WERI-Rb-1 (cell line): ENCODE data around the gene GYPA.

Source experiments
- DNase-seq: peaks from one replicate; pipeline ENCODE4 v3.0.0-alpha.2; 2020
- H3K27ac ChIP-seq: fragments of 250-450 bp; sonication (Bioruptor Pico); 2 replicates; pipeline ENCODE4 v1.5.1; 2020; ENCODE audit warnings: mild to moderate bottlenecking, moderate library complexity
- H3K27me3 ChIP-seq: fragments of 250-450 bp; sonication (Bioruptor Pico); 2 replicates; pipeline ENCODE4 v1.5.1; 2021; ENCODE audit warnings: mild to moderate bottlenecking, low read depth, moderate library complexity; ENCODE audit not compliant: insufficient read depth, severe bottlenecking
- H3K36me3 ChIP-seq: fragments of 250-450 bp; sonication (Bioruptor Pico); 2 replicates; pipeline ENCODE4 v1.5.1; 2020; ENCODE audit warnings: mild to moderate bottlenecking, moderate library complexity
- H3K4me3 ChIP-seq: 2 replicates; pipeline ENCODE4 v1.5.1; 2011; ENCODE audit warnings: low read depth, mild to moderate bottlenecking, control low read depth, low read length
- H3K9me3 ChIP-seq: fragments of 250-450 bp; sonication (Bioruptor Pico); 2 replicates; pipeline ENCODE4 v1.5.1; 2021; ENCODE audit warnings: mild to moderate bottlenecking, moderate library complexity; ENCODE audit not compliant: severe bottlenecking
- TF ChIP-seq, protein P1 (sequence below): IDR thresholded peaks from 2 replicates; pipeline ENCODE4 v1.5.1; 2011; ENCODE audit warnings: low read depth, mild to moderate bottlenecking, control low read depth, inconsistent platforms, low read length

Gene GYPA

DNA sequence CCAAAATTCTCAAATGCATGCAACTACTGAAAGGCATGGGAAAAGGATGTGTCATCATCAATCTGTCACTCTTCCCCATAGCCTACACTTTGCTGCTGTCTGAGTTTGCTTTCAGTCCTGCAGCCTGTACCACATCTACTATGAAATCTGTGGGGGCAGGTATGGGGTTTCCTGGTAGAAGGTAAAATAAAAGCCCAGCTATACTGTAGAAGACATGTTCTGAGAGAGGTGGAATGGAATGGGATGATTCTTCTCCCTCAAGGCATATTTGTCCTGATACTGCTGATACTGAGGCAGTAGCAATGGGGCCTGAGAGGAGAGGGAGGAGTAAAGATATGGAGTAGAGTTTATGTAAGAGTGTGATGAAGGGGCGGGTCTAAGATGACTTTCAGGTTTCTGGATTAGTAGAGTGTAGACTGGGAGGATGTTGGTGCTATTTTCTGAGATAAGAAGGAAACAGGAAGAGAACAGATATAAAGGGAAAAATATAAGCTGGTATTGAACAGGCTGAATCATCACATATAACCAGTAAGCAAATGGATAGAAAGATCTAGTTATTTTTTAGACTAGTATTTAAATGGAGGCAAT is 38.7 kb upstream of the GYPA start:
- Histone ChIP-seq H3K36me3 (no peaks in the 10 kb centered on the region), H3K27ac (no peak overlapping the region), H3K4me3 (no peak overlapping the region), H3K9me3 (no peaks in the 10 kb centered on the region), H3K27me3 (no peaks in the 10 kb centered on the region)
- no peak for DNase-seq
- TF ChIP-seq, protein P1, sequence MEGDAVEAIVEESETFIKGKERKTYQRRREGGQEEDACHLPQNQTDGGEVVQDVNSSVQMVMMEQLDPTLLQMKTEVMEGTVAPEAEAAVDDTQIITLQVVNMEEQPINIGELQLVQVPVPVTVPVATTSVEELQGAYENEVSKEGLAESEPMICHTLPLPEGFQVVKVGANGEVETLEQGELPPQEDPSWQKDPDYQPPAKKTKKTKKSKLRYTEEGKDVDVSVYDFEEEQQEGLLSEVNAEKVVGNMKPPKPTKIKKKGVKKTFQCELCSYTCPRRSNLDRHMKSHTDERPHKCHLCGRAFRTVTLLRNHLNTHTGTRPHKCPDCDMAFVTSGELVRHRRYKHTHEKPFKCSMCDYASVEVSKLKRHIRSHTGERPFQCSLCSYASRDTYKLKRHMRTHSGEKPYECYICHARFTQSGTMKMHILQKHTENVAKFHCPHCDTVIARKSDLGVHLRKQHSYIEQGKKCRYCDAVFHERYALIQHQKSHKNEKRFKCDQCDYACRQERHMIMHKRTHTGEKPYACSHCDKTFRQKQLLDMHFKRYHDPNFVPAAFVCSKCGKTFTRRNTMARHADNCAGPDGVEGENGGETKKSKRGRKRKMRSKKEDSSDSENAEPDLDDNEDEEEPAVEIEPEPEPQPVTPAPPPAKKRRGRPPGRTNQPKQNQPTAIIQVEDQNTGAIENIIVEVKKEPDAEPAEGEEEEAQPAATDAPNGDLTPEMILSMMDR, result no peak

DNA sequence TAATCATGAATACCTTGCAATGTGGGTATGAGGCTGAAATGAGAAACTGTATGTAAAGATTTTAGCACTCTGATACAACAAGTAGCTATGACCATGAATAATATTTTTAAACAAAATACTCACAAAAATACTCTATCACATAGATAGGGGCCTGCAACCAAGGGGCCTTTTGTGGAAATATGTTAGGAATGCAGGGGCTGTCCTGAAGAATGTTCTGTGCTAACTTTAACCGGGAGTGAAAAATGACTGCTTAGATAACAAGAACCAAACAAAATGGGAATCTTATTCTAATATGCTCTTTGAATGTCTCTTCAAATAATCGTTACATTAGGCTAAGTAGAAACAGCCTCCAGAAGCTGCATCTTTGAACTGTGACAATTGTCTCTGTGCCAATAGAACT is 37.9 kb upstream of the GYPA start:
- Histone ChIP-seq H3K27me3 (no peaks in the 10 kb centered on the region), H3K36me3 (no peaks in the 10 kb centered on the region), H3K27ac (no peak overlapping the region), H3K9me3 (no peaks in the 10 kb centered on the region), H3K4me3 (no peak overlapping the region)
- no peak for DNase-seq
- TF ChIP-seq, protein P1, result no peak

DNA sequence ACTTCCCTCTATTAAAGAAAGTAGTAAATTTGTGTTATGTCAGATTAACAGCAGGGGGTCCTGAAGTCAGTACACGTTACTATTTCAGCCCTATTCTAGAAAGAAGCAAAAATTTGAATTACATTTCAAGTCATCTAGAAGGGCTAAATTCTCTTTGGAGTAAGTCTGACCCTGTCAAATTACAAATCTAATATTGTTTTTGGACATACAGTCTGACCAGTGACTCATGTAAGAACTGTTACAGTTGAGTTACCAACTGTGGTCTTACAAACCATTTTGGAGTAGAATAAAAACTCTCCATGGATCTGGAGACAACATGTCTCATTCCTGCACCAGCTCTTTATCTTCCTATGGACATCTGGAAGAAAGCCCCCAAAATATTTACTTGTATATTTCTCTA is 36.0 kb upstream of the GYPA start:
- Histone ChIP-seq H3K27ac (no peak overlapping the region), H3K4me3 (no peak overlapping the region), H3K36me3 (no peaks in the 10 kb centered on the region), H3K9me3 (no peaks in the 10 kb centered on the region), H3K27me3 (no peaks in the 10 kb centered on the region)
- TF ChIP-seq, protein P1, result no peak
- DNase-seq, result no peak

DNA sequence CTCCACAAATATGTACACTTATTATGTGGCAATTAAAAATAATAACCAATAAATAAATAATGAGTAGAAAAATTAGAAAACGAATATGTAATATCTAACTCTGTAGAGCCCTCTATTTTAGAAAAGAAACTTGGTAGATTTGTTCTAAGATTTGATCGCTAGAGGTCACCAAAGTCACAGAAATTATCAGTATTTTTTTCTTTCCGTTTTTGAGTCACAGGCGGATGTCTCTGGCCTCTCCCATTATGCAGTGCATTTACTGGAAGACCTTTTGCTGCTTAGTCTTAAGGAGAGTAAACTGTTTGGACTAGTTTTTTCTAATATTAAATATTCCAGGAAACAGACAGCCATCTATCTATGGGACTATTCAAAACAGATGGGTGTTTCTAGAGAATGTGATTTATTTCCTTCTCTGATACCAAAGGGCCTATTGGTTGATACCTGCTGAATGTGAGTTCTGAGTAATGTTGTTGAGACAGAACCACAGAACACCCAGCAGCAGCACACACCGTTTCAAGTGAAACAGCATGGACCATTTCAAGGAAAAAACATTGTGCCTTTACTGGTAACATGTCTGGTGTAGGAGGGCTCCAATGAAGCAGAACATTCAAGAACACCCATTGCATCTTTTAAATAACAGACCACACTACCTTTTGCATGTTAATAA is 34.0 kb upstream of the GYPA start:
- no peaks in the 10 kb centered on the region for H3K27me3 ChIP-seq
- TF ChIP-seq, protein P1, result no peak
- DNase-seq, result no peak
- H3K4me3 ChIP-seq, result no peak overlapping the region
- H3K27ac ChIP-seq, result no peak overlapping the region
- H3K36me3 ChIP-seq, result no peaks in the 10 kb centered on the region
- no peaks in the 10 kb centered on the region for H3K9me3 ChIP-seq

DNA sequence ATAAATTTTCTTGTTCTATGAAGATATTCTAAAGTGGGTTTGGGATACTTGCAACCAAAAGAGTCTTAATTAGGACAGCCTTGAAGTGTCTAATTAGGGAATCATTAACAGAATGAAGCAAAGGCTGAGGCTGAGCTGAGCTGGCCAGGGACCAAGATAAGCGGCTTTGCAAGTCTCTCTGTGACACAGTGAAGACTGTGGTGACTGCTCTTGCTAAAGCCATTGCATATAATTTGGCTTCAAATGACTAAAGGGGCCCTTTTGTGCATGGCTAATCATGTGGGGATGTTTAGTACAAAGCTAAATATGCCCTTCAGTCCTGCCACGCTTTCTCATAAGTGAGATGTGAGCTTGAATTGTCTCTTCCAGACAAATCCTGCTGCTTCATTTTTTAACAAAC is 31.2 kb upstream of the GYPA start:
- TF ChIP-seq, protein P1, result no peak
- no peaks in the 10 kb centered on the region for H3K9me3 ChIP-seq
- no peaks in the 10 kb centered on the region for H3K27me3 ChIP-seq
- H3K4me3 ChIP-seq, result no peak overlapping the region
- H3K27ac ChIP-seq, result peak overlapping the region; percentile 21
- no peaks in the 10 kb centered on the region for H3K36me3 ChIP-seq
- DNase-seq, result peak; percentile 73

DNA sequence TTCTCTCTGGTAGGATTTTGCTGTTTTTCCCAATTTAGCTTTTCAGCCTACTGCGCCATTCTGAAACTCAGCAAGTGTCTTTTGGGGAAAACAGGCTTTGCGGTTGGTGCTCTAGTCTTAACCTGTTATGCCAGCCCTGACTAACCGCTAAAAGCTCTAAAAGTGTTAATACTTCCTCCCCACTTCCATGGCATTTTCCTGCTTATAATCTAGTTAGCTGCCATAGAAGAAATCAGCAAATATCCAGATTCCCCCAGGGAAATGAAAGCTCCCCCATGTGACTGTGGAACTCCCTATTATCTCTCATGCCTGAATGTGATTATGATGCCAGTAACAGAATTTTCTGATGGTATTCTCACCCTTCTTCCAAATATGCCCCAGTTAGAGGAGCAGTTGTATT is 28.7 kb upstream of the GYPA start:
- no peak overlapping the region for H3K4me3 ChIP-seq
- H3K9me3 ChIP-seq, result no peaks in the 10 kb centered on the region
- no peaks in the 10 kb centered on the region for H3K27me3 ChIP-seq
- TF ChIP-seq, protein P1, result no peak
- DNase-seq, result no peak
- no peaks in the 10 kb centered on the region for H3K36me3 ChIP-seq
- no peak overlapping the region for H3K27ac ChIP-seq
